PC-9 (cell line): ENCODE data around the gene PTPN13. TPM values are rescaled to one million over a fixed set of nuclear protein-coding genes. Genes with fewer than 3 reads are reported as not detected.

Experiments
- BruUV-seq: library from RNA; stranded (reverse); fragments of 400-500 nt; replicated peaks from 2 replicates; lab custom pipeline; 2021; lab: Mats Ljungman, UMichigan
- CTCF ChIA-PET: fragments of 300-600 bp; sonication (Branson Sonifier 250); formaldehyde crosslinking; loops from one replicate; lab custom pipeline; 2022; ENCODE audit warnings: antibody characterized with exemption; lab: Charles Lee
- POLR2A ChIA-PET: fragments of 300-600 bp; sonication (Branson Sonifier 250); formaldehyde crosslinking; loops from one replicate; lab custom pipeline; 2022; ENCODE audit warnings: antibody characterized with exemption; ENCODE audit not compliant: unreplicated experiment; lab: Charles Lee
- DNase-seq, 2 experiments: peaks; one replicate each; pipeline versions ENCODE4 v3.0.0 to v3.0.0-alpha.2; 2015 to 2022; ENCODE audit warnings: mixed read lengths in 1 of 2
- H2AFZ ChIP-seq: fragments of 200-600 bp; sonication (generic); 2 replicates; pipeline ENCODE4 v1.8.1; 2017; ENCODE audit warnings: antibody characterized with exemption
- H3F3A ChIP-seq: fragments of 200-600 bp; sonication (generic); 2 replicates; pipeline ENCODE4 v1.8.1; 2017; ENCODE audit warnings: antibody characterized with exemption, mild to moderate bottlenecking, low read depth; ENCODE audit not compliant: insufficient read depth
- H3K27ac ChIP-seq: fragments of 200-600 bp; sonication (generic); 2 replicates; pipeline ENCODE4 v1.6.1; 2016; ENCODE audit warnings: mixed run types
- H3K27me3 ChIP-seq: fragments of 200-600 bp; sonication (generic); 2 replicates; pipeline ENCODE4 v1.6.1; 2016; ENCODE audit warnings: low read depth, mixed run types; ENCODE audit not compliant: insufficient read depth
- H3K36me3 ChIP-seq: fragments of 200-600 bp; sonication (generic); 2 replicates; pipeline ENCODE4 v1.6.1; 2016; ENCODE audit warnings: low read depth, mixed run types
- H3K4me1 ChIP-seq: fragments of 200-600 bp; sonication (generic); replicated peaks from 2 replicates; pipeline ENCODE4 v1.6.1; 2016; ENCODE audit warnings: mixed run types; ENCODE audit not compliant: insufficient read depth
- H3K4me2 ChIP-seq: fragments of 200-600 bp; sonication (generic); 2 replicates; pipeline ENCODE4 v1.6.1; 2017; ENCODE audit warnings: mixed run types
- H3K4me3 ChIP-seq: fragments of 200-600 bp; sonication (generic); 2 replicates; pipeline ENCODE4 v1.6.1; 2016; ENCODE audit warnings: mixed run types
- H3K79me2 ChIP-seq: fragments of 200-600 bp; sonication (generic); 2 replicates; pipeline ENCODE4 v1.6.1; 2017; ENCODE audit warnings: low read depth, mixed run types
- H3K9me2 ChIP-seq: fragments of 200-600 bp; sonication (generic); 2 replicates; pipeline ENCODE4 v1.8.1; 2017; ENCODE audit warnings: mild to moderate bottlenecking; ENCODE audit not compliant: insufficient read depth
- H3K9me3 ChIP-seq: fragments of 200-600 bp; sonication (generic); 2 replicates; pipeline ENCODE4 v1.8.1; 2016; ENCODE audit warnings: low read depth; ENCODE audit not compliant: insufficient read depth
- H4K20me1 ChIP-seq: fragments of 200-600 bp; sonication (generic); 2 replicates; pipeline ENCODE4 v1.8.1; 2017; ENCODE audit not compliant: insufficient read depth
- CTCF ChIP-seq: fragments of 200-600 bp; sonication (generic); conservative IDR thresholded peaks from 2 replicates; pipeline ENCODE4 v1.6.1; 2017; ENCODE audit warnings: mixed run types, antibody characterized with exemption, mild to moderate bottlenecking, moderate library complexity
- EZH2 ChIP-seq: fragments of 200-600 bp; sonication (generic); IDR thresholded peaks from 2 replicates; pipeline ENCODE4 v1.8.0; 2017; ENCODE audit warnings: antibody characterized with exemption, low read depth
- intact Hi-C: fragments of 100-400 bp; cut with micrococcal nuclease; formaldehyde crosslinking; loops from one replicate; pipeline ENCODE4 v1.10.0; 2022; ENCODE audit not compliant: unreplicated experiment
- total RNA-seq: library from RNA; stranded (reverse); gene quantifications from 2 replicates; pipeline ENCODE4 v1.2.3, GENCODE V29; 2021

Gene PTPN13
- total RNA-seq, 1 experiment from 2014 or later = 6.9 TPM

- intact Hi-C loops = no loop called here
- no peaks in the 10 kb centered on the region for H3K9me3 ChIP-seq
- no peaks in the 10 kb centered on the region for H3K36me3 ChIP-seq
- no peak overlapping the region for H3K27ac ChIP-seq
- DNase-seq = no peak
- no peak overlapping the region for H3K4me3 ChIP-seq
- no peak overlapping the region for H2AFZ ChIP-seq
- POLR2A ChIA-PET = no interaction called here
- no peaks in the 10 kb centered on the region for H3F3A ChIP-seq
- BruUV-seq = no TSS peak
- CTCF ChIA-PET = no interaction called here
- H3K4me2 ChIP-seq = no peak overlapping the region
- no peaks in the 10 kb centered on the region for H3K9me2 ChIP-seq
- TF ChIP-seq CTCF (no peak), EZH2 (no peak)
- no peaks in the 10 kb centered on the region for H3K79me2 ChIP-seq
- H4K20me1 ChIP-seq = no peaks in the 10 kb centered on the region
- no peaks in the 10 kb centered on the region for H3K4me1 ChIP-seq
- H3K27me3 ChIP-seq = no peaks in the 10 kb centered on the region
Observed at GRCh38 chr4:86557526-86557925, 36.6 kb upstream of the PTPN13 start.

GRCh38 chr4:86558258-86558657 is 35.9 kb upstream of the PTPN13 start:
- H3K9me2 ChIP-seq = no peaks in the 10 kb centered on the region
- CTCF ChIA-PET = no interaction called here
- DNase-seq = no peak
- H3K9me3 ChIP-seq = no peaks in the 10 kb centered on the region
- intact Hi-C loops = no loop called here
- no peak overlapping the region for H3K27ac ChIP-seq
- no peaks in the 10 kb centered on the region for H3F3A ChIP-seq
- no peaks in the 10 kb centered on the region for H3K4me1 ChIP-seq
- H3K4me2 ChIP-seq = no peak overlapping the region
- no peak overlapping the region for H3K4me3 ChIP-seq
- H4K20me1 ChIP-seq = no peaks in the 10 kb centered on the region
- POLR2A ChIA-PET = no interaction called here
- H2AFZ ChIP-seq = no peak overlapping the region
- BruUV-seq = no TSS peak
- no peaks in the 10 kb centered on the region for H3K36me3 ChIP-seq
- H3K27me3 ChIP-seq = no peaks in the 10 kb centered on the region
- TF ChIP-seq CTCF (no peak), EZH2 (no peak)
- H3K79me2 ChIP-seq = no peaks in the 10 kb centered on the region

- H3K27me3 ChIP-seq = no peaks in the 10 kb centered on the region
- H2AFZ ChIP-seq = no peak overlapping the region
- H4K20me1 ChIP-seq = no peaks in the 10 kb centered on the region
- CTCF ChIA-PET = no interaction called here
- no peaks in the 10 kb centered on the region for H3K4me1 ChIP-seq
- TF ChIP-seq EZH2 = no peak
- TF ChIP-seq CTCF = no peak
- intact Hi-C loops = no loop called here
- no peak overlapping the region for H3K4me2 ChIP-seq
- no peaks in the 10 kb centered on the region for H3F3A ChIP-seq
- no peaks in the 10 kb centered on the region for H3K36me3 ChIP-seq
- POLR2A ChIA-PET = no interaction called here
- H3K27ac ChIP-seq = no peak overlapping the region
- no peak for DNase-seq
- H3K79me2 ChIP-seq = no peaks in the 10 kb centered on the region
- BruUV-seq = no TSS peak
- no peaks in the 10 kb centered on the region for H3K9me2 ChIP-seq
- H3K9me3 ChIP-seq = no peaks in the 10 kb centered on the region
- no peak overlapping the region for H3K4me3 ChIP-seq
Observed at GRCh38 chr4:86558797-86559196, 35.3 kb upstream of the PTPN13 start.
